Testis (tissue), 3 donors: Measurements from ENCODE around the gene SORD. TPM values are rescaled to one million over a fixed set of nuclear protein-coding genes. Genes with fewer than 3 reads are reported as not detected.
A peak's percentile ranks its signal among the peaks of the same experiment; 100 is the strongest.

Experiments
- DNase-seq: peaks from one replicate; pipeline ENCODE4 v3.0.0-alpha.2; 2019
- H3K27ac ChIP-seq, 2 donors: fragments of 200-600 bp; sonication (generic); one replicate each; pipeline ENCODE4 v1.5.1; 2019
- H3K27me3 ChIP-seq: fragments of 200-600 bp; sonication (generic); one replicate; pipeline ENCODE4 v1.5.1; 2019
- H3K36me3 ChIP-seq: fragments of 200-600 bp; sonication (generic); one replicate; pipeline ENCODE4 v1.5.1; 2017; ENCODE audit warnings: low read depth; ENCODE audit errors: missing control alignments
- H3K4me1 ChIP-seq: fragments of 200-600 bp; sonication (generic); one replicate; pipeline ENCODE4 v1.5.1; 2019
- H3K4me3 ChIP-seq, 2 donors: fragments of 200-600 bp; sonication (generic); one replicate each; pipeline ENCODE4 v1.5.1; 2017 to 2019
- H3K9me3 ChIP-seq: fragments of 200-600 bp; sonication (generic); one replicate; pipeline ENCODE4 v1.5.1; 2017
- CTCF ChIP-seq, 3 experiments: fragments of 450-650 bp in 2 of 3; fragments of 200-600 bp in 1 of 3; sonication (generic) in 1 of 3; IDR thresholded peaks; one replicate each; pipeline ENCODE4 v1.5.1; 2016 to 2019; ENCODE audit warnings: antibody characterized with exemption in 3 of 3, mild to moderate bottlenecking in 2 of 3, moderate library complexity in 1 of 3
- POLR2A ChIP-seq: fragments of 450-650 bp; IDR thresholded peaks from one replicate; pipeline ENCODE4 v1.6.1; 2017; ENCODE audit warnings: antibody characterized with exemption, mild to moderate bottlenecking, moderate library complexity
- WGBS, 2 donors: methylation state at CpG; one replicate each; pipeline ENCODE4 v1.1.5; 2018; 5-methylcytosine and 5-hydroxymethylcytosine counted together
- intact Hi-C: fragments of 100-400 bp; cut with DNase I; formaldehyde crosslinking; loops from one replicate; pipeline ENCODE4 v1.15.1; 2023; ENCODE audit warnings: low total_unique reads
- polyA plus RNA-seq: library from polyadenylated mRNA; stranded (reverse); fragments of 350-450 nt; fragmentation: Illumina TruSeq; extraction: RNeasy Lipid Tissue Mini Kit (QIAGEN cat#74804); gene quantifications from one replicate; pipeline ENCODE4 v1.2.3, GENCODE V29; 2014; ENCODE audit warnings: low read depth, low replicate concordance; ENCODE audit not compliant: insufficient read depth
- total RNA-seq, 2 donors: library from RNA; depleted of rRNA; stranded (reverse); fragments of >200 nt; gene quantifications; one replicate each; pipeline ENCODE4 v1.2.3, GENCODE V29; 2016

Gene SORD
- total and polyA plus RNA-seq, 3 donors from 2014 or later = 21.4 to 34.1 (median 33.7) TPM

DNA sequence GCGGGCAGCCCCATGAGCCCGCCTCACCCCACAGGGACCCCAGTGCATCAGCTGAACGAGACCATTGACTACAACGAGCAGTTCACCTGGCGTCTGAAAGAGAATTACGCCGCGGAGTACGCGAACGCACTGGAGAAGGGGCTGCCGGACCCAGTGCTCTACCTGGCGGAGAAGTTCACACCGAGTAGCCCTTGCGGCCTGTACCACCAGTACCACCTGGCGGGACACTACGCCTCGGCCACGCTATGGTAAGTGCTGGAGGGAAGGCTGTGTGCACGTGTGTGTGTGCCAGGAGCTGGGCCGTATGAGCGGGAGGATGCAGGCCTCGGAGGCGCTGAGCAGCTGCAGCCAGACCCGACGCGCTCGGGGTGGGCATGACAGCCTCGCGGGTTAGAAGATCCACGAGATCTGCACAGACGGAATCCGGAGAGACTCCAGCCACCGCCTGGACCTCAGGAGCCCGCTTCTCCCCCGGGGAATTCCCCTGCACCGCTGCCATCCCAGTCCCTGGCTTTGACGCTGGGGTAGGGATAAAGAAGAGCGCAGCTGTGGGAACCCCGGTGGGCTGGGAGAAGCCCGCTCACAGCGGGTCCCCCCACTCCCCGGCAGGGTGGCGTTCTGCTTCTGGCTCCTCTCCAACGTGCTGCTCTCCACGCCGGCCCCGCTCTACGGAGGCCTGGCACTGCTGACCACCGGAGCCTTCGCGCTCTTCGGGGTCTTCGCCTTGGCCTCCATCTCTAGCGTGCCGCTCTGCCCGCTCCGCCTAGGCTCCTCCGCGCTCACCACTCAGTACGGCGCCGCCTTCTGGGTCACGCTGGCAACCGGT lies 93.7 kb downstream of the SORD start:
- peak overlapping the region in 1 of 2 donors; percentile 9 for H3K4me3 ChIP-seq
- TF ChIP-seq CTCF (IDR thresholded peaks at IDR 0.05) (no peak), POLR2A (no peak)
- peaks cover 17% of the 10 kb centered on the region for H3K4me1 ChIP-seq
- no peak for DNase-seq
- H3K27ac ChIP-seq = no peak overlapping the region
- intact Hi-C loops = no loop called here
- H3K36me3 ChIP-seq = no peaks in the 10 kb centered on the region
- WGBS, 2 donors = 18 to 24% methylated on average over 18 to 64 of the region's 65 CpGs
- H3K27me3 ChIP-seq = no peaks in the 10 kb centered on the region
- H3K9me3 ChIP-seq = no peaks in the 10 kb centered on the region

- TF ChIP-seq POLR2A = no peak
- TF ChIP-seq CTCF (IDR thresholded peaks at IDR 0.05) = no peak
- peaks cover 14% of the 10 kb centered on the region for H3K4me1 ChIP-seq
- no peaks in the 10 kb centered on the region for H3K9me3 ChIP-seq
- 29 to 31% methylated on average over 33 of the region's 33 CpGs for WGBS, 2 donors
- peak overlapping the region in 1 of 2 donors; percentile 14 for H3K4me3 ChIP-seq
- no peak overlapping the region for H3K27ac ChIP-seq
- intact Hi-C loops = no loop called here
- DNase-seq = no peak
- H3K27me3 ChIP-seq = no peaks in the 10 kb centered on the region
- no peaks in the 10 kb centered on the region for H3K36me3 ChIP-seq
Measured at GRCh38 chr15:45117308-45118130, 94.5 kb downstream of the SORD start.

DNA sequence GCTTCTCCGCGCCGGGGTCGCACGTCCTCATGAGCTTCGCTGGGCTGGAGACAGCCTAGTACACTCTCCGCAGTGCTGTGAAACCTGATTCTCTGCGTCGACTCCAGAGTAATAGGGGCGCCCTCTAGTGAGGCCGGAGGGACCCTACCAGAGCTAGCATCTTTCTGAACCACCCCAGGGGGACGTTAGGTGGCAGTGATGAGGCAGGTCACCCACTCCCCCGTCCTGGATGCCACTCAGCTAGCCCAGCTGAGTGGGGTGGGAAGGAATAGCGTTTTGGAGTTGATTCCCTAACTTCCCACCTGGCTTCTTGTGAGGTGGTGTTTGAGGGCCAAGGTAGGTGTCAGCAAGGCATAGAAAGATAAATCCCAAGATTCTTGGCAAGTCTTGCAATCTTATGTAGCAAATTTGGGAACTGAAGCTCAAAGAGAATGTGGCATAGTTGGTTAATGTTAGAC lies 95.2 kb downstream of the SORD start:
- H3K27ac ChIP-seq = no peak overlapping the region
- no peaks in the 10 kb centered on the region for H3K27me3 ChIP-seq
- H3K4me1 ChIP-seq = peaks cover 8% of the 10 kb centered on the region
- no peaks in the 10 kb centered on the region for H3K36me3 ChIP-seq
- H3K4me3 ChIP-seq = peak overlapping the region in 1 of 2 donors; percentile 14
- TF ChIP-seq CTCF (IDR thresholded peaks at IDR 0.05) (peak; percentile 84 to 88 (median 88)), POLR2A (no peak)
- no peaks in the 10 kb centered on the region for H3K9me3 ChIP-seq
- intact Hi-C loops = no loop called here
- WGBS, 2 donors = 1 to 2% methylated on average over 14 of the region's 14 CpGs
- peak; percentile 95 for DNase-seq

GRCh38 chr15:45118996-45119395 lies 96.0 kb downstream of the SORD start:
- Histone ChIP-seq H3K27me3 (no peaks in the 10 kb centered on the region), H3K4me1 (peaks cover 8% of the 10 kb centered on the region), H3K36me3 (no peaks in the 10 kb centered on the region), H3K27ac (no peak overlapping the region), H3K4me3 (no peak overlapping the region), H3K9me3 (no peaks in the 10 kb centered on the region)
- 90 to 93% methylated on average over 3 to 5 of the region's 5 CpGs for whole genome bisulfite sequencing, 2 donors
- intact Hi-C loops = no loop called here
- DNase-seq = no peak
- TF ChIP-seq CTCF (IDR thresholded peaks at IDR 0.05) = no peak
- no peak for TF ChIP-seq POLR2A
